ENCODE data around the gene SORCS1. TPM values are rescaled to one million over a fixed set of nuclear protein-coding genes. Genes with fewer than 3 reads are reported as not detected.

Gene SORCS1
- total and polyA plus RNA-seq, 2 experiments from 2014 or later, result 2.9 to 8.9 TPM

DNA sequence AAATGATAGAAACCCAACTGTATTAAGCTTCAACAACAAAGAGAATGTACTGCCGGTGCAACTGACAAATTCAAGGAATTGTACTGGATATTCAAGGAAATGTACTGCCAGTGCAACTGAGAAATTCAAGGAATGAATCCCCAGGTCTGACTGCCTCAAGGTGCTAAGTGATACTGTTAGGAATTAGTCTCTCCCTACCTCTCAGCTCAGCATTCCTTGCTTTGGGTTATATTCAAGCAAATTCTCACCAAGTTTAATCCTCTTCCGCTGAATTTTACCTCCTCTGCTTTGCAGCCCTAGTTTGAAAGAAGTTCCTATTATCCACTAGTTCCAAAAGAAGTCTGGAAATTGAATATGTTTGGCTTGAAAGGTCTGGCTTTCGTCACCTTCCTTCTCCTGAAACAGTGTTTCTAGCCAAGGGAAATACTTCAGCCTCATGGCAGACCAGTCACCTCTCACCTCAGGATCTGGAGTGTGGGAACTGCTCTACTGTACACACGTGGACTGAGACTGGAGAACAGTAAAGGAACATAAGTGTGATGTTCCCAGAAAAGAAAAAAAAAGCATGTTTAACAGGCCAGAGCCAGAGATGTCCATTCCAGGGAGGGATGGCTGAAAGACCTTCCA is 60.4 kb downstream of the SORCS1 start:
- Histone ChIP-seq H3K27me3 (ENCODE audit: insufficient read depth) (no peaks in the 10 kb centered on the region), H3K4me1 (ENCODE audit: insufficient read depth) (peaks cover 19% of the 10 kb centered on the region), H4K20me1 (replicated peaks; ENCODE audit: insufficient read depth) (no peaks in the 10 kb centered on the region), H3K79me2 (replicated peaks; ENCODE audit: insufficient read depth) (no peaks in the 10 kb centered on the region), H3F3A (replicated peaks; ENCODE audit: low read depth) (no peaks in the 10 kb centered on the region), H3K4me2 (peak overlapping the region; percentile 45), H3K4me3 (no peak overlapping the region), H2AFZ (no peak overlapping the region), H3K36me3 (ENCODE audit: insufficient read depth) (no peaks in the 10 kb centered on the region), H3K27ac (ENCODE audit: low read depth) (no peak overlapping the region), H3K9me2 (ENCODE audit: insufficient read depth) (peaks cover 9% of the 10 kb centered on the region; the same call in 1 of the 2 replicates)
- Mint-ChIP-seq H3K9me3 (peaks cover 10% of the 10 kb centered on the region; the same call in 2 of the 3 replicates), H3K27ac (no peak overlapping the region), H3K4me1 (peaks cover 18% of the 10 kb centered on the region), H3K36me3 (ENCODE audit: low read depth) (peaks cover 9% of the 10 kb centered on the region; the same call in 2 of the 3 replicates), H3K4me3 (no peak overlapping the region), H3K27me3 (ENCODE audit: insufficient read depth, low read depth, poor library complexity) (no peaks in the 10 kb centered on the region)
- TF ChIP-seq CTCF (conservative IDR thresholded peaks at IDR 0.05; ENCODE audit: low read depth in 2 of 2) (no peak), EZH2 (IDR thresholded peaks at IDR 0.05; ENCODE audit: low read depth, unreplicated experiment) (no peak), REST (IDR thresholded peaks at IDR 0.05; ENCODE audit: unreplicated experiment) (no peak), POLR2AphosphoS5 (IDR thresholded peaks at IDR 0.05; ENCODE audit: low read depth) (no peak), STAT1 (IDR thresholded peaks at IDR 0.05; ENCODE audit: unreplicated experiment) (no peak)
- TF ChIP-seq, protein P1, sequence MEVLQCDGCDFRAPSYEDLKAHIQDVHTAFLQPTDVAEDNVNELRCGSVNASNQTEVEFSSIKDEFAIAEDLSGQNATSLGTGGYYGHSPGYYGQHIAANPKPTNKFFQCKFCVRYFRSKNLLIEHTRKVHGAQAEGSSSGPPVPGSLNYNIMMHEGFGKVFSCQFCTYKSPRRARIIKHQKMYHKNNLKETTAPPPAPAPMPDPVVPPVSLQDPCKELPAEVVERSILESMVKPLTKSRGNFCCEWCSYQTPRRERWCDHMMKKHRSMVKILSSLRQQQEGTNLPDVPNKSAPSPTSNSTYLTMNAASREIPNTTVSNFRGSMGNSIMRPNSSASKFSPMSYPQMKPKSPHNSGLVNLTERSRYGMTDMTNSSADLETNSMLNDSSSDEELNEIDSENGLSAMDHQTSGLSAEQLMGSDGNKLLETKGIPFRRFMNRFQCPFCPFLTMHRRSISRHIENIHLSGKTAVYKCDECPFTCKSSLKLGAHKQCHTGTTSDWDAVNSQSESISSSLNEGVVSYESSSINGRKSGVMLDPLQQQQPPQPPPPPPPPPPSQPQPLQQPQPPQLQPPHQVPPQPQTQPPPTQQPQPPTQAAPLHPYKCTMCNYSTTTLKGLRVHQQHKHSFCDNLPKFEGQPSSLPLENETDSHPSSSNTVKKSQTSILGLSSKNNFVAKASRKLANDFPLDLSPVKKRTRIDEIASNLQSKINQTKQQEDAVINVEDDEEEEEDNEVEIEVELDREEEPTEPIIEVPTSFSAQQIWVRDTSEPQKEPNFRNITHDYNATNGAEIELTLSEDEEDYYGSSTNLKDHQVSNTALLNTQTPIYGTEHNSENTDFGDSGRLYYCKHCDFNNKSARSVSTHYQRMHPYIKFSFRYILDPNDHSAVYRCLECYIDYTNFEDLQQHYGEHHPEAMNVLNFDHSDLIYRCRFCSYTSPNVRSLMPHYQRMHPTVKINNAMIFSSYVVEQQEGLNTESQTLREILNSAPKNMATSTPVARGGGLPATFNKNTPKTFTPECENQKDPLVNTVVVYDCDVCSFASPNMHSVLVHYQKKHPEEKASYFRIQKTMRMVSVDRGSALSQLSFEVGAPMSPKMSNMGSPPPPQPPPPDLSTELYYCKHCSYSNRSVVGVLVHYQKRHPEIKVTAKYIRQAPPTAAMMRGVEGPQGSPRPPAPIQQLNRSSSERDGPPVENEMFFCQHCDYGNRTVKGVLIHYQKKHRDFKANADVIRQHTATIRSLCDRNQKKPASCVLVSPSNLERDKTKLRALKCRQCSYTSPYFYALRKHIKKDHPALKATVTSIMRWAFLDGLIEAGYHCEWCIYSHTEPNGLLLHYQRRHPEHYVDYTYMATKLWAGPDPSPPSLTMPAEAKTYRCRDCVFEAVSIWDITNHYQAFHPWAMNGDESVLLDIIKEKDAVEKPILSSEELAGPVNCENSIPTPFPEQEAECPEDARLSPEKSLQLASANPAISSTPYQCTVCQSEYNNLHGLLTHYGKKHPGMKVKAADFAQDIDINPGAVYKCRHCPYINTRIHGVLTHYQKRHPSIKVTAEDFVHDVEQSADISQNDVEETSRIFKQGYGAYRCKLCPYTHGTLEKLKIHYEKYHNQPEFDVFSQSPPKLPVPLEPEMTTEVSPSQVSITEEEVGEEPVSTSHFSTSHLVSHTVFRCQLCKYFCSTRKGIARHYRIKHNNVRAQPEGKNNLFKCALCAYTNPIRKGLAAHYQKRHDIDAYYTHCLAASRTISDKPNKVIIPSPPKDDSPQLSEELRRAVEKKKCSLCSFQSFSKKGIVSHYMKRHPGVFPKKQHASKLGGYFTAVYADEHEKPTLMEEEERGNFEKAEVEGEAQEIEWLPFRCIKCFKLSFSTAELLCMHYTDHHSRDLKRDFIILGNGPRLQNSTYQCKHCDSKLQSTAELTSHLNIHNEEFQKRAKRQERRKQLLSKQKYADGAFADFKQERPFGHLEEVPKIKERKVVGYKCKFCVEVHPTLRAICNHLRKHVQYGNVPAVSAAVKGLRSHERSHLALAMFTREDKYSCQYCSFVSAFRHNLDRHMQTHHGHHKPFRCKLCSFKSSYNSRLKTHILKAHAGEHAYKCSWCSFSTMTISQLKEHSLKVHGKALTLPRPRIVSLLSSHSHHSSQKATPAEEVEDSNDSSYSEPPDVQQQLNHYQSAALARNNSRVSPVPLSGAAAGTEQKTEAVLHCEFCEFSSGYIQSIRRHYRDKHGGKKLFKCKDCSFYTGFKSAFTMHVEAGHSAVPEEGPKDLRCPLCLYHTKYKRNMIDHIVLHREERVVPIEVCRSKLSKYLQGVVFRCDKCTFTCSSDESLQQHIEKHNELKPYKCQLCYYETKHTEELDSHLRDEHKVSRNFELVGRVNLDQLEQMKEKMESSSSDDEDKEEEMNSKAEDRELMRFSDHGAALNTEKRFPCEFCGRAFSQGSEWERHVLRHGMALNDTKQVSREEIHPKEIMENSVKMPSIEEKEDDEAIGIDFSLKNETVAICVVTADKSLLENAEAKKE (CRISPR knock-in tag; IDR thresholded peaks at IDR 0.05), result no peak
- peak; percentile 35 for DNase-seq (ENCODE audit: low spot score)
- peak; percentile 49 for ATAC-seq

Data from GM23338 (cell line).